SK-N-DZ (cell line): ENCODE data around the gene ALOX5. TPM values are rescaled to one million over a fixed set of nuclear protein-coding genes. Genes with fewer than 3 reads are reported as not detected.
A peak's percentile ranks its signal among the peaks of the same experiment; 100 is the strongest.
"Not testable (repeated sequence)": the region's sequence is repeated elsewhere in the genome, so short reads cannot be mapped to it uniquely, and the experiment has no call there.

ENCODE experiments used
- DNase-seq: peaks from one replicate; pipeline ENCODE4 v3.0.0-alpha.2; 2015; ENCODE audit warnings: low spot score
- polyA plus RNA-seq, 2 experiments: library from polyadenylated mRNA; depleted of rRNA; stranded (reverse); fragments of >200 nt; gene quantifications; 2 replicates each; pipeline ENCODE4 v1.2.3, GENCODE V29; 2014

ALOX5 gene
- polyA plus RNA-seq (2014; cell fraction: cytosol; rRNA removed): not detected in 2 replicates
- polyA plus RNA-seq (2014; cell fraction: nucleus; rRNA removed): not detected in 2 replicates

DNA sequence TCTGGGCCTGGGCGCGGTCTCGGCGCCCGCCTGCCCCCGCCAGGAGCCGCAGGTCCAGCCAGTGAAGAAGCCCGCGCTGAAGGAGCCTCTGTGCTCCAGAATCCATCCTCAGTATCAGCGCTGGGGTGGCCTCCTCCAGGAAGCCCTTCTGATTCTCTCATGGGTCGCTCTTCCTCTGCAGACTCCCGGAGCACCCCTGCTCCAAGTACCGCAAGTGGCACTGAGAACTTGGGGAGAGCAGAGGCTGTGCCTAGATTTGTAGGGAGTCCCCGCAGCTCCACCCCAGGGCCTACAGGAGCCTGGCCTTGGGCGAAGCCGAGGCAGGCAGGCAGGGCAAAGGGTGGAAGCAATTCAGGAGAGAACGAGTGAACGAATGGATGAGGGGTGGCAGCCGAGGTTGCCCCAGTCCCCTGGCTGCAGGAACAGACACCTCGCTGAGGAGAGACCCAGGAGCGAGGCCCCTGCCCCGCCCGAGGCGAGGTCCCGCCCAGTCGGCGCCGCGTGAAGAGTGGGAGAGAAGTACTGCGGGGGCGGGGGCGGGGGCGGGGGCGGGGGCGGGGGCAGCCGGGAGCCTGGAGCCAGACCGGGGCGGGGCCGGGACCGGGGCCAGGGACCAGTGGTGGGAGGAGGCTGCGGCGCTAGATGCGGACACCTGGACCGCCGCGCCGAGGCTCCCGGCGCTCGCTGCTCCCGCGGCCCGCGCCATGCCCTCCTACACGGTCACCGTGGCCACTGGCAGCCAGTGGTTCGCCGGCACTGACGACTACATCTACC lies at the start of gene ALOX5:
Gene ALOX5, plus strand, starts transcription at position 641 of the 774 bp plus-strand sequence. Its CDS starts 64 bp downstream, at position 705.
- peak; percentile 24 for DNase-seq

DNA sequence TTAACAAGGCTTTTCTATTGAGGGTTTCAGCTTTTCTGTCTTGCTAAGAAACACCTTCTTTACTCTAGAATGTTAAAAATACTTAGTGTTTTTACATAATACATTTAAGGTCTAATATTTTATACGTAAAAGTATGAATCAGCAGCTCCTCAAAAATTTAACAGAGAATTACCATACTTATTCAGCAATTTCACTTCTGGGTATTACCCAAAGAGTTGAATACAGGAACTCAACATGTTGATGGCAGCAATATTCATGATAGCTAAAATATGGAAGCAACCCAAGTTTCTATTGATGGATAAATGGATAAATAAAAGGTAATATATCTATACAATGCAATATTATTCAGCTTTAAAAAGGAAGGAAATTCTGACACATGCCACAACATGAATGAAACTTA lies 48.9 kb upstream of the ALOX5 start:
- DNase-seq: no peak

DNA sequence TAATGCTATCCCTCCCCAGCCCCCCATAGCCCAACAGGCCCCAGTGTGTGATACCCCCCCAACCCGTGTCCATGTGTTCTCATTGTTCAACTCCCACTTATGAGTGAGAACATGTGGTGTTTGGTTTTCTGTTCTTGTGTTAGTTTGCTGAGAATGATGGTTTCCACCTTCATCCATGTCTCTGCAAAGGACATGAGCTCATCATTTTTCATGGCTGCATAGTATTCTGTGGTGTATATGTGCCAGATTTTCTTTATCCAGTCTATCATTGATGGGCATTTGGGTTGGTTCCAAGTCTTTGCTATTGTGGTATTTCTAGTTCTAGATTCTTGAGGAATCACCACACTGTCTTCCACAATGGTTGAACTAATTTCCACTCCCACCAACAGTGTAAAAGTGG lies 47.2 kb upstream of the ALOX5 start:
- DNase-seq: not testable (repeated sequence)

DNA sequence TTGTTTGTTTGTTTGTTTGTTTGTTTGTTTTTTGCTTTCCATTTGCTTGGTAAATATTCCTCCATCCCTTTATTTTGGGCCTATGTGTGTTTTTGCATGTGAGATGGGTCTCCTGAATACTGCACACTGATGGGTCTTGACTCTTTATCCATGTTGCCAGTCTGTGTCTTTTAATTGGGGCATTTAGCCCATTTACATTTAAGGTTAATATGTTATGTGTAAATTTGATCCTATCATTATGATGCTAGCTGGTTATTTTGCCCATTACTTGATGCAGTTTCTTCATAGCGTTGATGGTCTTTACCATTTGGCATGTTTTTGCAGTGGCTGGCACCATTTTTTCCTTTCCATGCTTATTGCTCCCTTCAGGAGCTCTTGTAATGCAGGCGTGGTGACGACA lies 42.2 kb upstream of the ALOX5 start:
- not testable (repeated sequence) for DNase-seq

DNA sequence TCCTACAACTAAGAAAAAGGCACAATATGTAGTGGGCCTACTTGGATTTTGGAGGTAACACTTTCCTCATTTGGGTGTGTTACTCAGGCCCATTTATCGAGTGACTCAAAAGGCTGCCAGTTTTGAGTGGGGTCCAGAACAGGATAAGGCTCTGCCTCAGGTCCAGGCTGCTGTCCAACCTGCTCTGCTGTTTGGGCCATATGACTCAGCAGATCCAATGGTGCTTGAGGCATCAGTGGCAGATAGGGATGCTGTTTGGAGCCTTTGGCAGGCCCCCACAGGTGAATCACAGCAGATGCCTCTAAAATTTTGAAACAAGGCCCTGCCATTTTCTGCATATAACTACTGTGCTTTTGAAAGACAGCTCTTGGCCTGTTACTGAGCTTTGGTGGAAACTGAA lies 34.1 kb upstream of the ALOX5 start:
- no peak for DNase-seq

DNA sequence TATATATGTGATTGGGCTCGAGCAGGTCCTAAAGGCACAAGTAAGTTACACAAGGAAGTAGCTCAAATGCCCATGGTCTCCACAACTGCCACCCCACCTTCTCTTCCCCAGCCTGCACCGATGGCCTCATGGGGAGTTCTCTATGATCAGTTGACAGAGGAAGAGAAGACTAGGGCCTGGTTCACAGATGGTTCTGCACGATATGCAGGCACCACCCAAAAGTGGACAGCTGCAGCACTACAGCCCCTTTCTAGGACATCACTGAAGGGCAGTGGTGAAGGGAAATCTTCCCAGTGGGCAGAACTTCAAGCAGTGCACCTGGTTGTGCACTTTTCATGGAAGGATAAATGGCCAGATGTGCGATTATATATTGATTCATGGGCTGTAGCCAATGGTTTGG lies 33.6 kb upstream of the ALOX5 start:
- DNase-seq: not testable (repeated sequence)

DNA sequence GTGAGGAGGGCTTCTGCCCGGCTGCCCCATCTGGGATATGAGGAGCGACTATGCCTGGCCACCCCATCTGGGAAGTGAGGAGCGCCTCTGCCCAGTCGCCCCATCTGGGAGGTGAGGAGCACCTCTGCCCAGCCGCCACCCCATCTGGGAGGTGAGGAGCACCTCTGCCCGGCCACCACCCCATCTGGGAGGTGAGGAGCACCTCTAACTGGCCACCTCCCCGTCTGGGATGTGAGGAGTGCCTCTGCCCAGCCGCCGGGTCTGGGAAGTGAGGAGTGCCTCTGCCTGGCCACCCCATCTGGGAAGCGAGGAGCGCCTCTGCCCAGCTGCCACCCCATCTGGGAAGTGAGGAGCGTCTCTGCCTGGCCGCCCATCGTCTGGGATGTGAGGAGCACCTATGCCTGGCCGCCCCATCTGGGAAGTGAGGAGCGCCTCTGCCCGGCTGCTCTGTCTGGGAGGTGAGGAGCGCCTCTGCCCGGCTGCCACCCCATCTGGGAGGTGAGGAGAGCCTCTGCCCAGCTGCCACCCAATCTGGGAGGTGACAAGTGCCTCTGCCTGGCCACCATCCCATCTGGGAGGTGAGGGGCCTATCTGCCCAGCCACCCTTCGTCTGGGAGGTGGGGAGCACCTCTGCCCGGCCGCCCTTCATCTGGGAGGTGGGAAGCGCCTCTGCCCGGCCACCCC lies 27.2 kb upstream of the ALOX5 start:
- DNase-seq: not testable (repeated sequence)

DNA sequence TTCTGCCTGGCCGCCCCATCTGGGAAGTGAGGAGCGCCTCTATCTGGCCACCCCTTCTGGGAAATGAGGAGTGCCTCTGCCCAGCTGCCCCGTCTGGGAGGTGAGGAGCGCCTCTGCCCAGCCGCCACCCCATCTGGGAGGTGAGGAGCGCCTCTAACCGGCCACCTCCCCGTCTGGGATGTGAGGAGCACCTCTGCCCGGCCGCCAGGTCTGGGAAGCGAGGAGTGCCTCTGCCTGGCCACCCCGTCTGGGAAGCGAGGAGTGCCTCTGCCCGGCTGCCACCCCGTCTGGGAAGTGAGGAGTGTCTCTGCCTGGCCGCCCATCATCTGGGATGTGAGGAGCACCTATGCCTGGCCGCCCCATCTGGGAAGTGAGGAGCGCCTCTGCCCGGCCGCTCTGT lies 26.6 kb upstream of the ALOX5 start:
- not testable (repeated sequence) for DNase-seq

DNA sequence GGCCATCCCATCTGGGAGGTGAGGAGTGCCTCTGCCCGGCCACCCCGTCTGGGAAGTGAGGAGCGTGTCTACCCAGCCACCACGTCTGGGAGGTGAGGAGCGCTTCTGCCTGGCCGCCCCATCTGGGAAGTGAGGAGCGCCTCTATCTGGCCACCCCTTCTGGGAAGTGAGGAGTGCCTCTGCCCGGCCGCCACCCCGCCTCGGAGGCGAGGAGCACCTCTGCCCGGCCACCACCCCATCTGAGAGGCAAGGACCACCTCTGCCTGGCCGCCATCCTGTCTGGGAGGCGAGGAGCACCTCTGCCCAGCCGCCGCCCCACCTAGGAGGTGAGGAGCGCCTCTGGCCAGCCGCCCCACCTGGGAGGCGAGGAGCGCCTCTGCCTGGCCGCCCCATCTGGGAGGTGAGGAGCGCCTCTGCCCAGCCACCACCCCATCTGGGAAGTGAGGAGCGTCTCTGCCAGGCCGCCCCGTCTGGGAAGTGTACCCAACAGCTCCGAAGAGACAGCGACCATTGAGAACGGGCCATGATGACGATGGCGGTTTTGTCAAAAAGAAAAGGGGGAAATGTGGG lies 25.7 kb upstream of the ALOX5 start:
- not testable (repeated sequence) for DNase-seq

DNA sequence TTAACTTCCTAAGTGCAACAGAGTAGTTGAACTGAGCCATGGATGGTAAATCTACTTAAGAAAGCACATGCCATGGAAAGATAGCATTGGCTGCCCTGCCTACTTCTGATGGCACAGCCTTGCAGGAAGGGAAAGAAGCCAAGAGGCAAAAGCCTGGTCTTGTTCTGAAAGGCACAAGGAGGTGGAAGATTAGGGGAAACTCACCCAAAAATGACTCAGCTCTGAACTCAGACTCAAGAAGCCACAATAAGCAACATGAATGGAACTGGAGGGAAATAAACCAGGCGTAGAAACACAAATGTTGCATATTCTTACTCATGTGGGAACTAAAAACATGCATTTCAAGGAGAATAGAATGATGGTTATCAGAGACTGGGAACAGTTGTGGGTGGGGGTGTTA lies 20.8 kb upstream of the ALOX5 start:
- DNase-seq: no peak

DNA sequence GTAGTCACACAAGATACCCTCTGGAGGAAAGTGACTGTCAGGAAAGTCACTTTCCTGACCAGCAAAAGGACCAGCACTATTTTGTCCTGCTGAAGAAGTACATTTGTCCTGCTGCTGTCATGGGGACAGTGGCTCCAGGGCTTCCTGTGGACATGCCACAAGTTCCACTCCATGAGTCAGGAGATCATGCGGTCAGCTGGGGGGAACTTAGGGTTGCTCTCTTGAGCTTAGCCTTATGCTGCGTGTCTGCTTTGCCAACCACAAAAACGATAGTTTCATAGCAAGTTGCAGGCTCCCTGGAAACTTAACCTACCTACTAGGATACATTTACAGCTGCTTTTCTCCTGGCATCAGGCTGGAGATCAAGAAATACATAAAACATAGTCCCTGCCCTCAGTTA lies 19.8 kb upstream of the ALOX5 start:
- DNase-seq: no peak

DNA sequence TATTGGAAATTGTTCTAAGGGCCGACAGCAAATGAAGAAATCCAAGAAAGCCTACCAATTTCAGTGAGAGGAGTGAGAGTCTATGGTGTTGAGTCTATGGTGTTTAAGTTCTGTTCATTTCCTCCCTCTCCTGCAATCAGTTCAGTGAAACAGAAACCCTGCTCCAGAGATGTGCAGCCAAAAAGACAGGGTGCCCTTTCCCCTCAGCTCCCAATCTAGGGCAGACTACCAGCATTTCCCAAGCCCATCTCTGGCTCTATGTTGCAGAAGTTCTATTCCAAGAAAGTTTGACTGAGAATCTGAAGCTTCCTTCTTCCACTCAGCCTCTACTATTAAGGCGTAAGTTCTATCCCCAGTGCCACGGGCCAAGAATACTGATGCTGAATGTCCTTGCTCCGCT lies 18.5 kb upstream of the ALOX5 start:
- no peak for DNase-seq

DNA sequence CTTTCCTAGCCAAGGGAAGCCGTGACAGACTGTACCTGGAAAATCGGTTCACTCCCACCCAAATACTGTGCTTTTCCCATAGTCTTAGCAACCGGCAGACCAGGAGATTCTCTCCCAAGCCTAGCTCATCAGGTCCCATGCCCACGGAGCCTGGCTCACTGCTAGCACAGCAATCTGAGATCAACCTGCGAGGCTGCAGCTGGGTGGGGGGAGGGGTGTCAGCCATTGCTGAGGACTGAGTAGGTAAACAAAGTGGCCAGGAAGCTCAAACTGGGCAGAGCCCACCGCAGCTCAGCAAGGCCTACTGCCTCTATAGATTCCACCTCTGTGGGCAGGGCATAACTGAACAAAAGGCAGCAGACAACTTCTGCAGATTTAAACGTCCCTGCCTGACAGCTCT lies 15.1 kb upstream of the ALOX5 start:
- DNase-seq: not testable (repeated sequence)

DNA sequence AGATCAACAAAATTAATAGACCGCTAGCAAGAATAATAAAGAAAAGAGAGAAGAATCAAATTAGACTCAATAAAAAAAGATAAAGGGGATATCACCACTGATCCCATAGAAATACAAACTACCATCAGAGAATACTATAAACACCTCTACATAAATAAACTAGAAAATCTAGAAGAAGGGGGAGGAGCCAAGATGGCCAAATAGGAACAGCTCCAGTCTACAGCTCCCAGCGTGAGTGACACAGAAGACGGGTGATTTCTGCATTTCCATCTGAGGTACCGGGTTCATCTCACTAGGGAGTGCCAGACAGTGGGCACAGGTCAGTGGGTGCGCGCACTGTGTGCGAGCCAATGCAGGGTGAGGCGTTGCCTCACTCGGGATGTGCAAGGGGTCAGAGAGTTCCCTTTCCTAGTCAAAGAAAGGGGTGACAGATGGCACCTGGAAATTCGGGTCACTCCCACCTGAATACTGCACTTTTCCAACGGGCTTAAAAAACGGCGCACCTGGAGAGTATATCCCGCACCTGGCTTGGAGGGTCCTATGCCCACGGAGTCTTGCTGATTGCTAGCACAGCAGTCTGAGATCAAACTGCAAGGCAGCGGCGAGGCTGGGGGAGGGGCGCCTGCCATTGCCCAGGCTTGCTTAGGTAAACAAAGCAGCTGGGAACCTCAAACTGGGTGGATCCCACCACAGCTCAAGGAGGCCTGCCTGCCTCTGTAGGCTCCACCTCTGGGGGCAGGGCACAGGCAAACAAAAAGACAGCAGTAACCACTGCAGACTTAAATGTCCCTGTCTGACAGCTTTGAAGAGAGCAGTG lies 11.8 kb upstream of the ALOX5 start:
- DNase-seq: not testable (repeated sequence)

DNA sequence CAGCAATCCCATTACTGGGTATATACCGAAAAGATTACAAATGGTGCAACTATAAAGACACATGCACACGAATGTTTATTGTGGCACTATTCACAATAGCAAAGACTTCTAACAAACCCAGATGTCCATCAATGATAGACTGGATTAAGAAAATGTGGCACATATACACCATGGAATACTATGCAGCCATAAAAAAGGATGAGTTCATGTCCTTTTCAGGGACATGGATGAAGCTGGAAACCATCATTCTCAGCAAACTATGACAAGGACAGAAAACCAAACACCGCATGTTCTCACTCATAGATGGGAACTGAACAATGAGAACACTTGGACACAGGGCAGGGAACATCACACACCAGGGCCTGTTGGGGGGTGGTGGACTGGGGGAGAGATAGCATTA lies 6.4 kb upstream of the ALOX5 start:
- DNase-seq: not testable (repeated sequence)

DNA sequence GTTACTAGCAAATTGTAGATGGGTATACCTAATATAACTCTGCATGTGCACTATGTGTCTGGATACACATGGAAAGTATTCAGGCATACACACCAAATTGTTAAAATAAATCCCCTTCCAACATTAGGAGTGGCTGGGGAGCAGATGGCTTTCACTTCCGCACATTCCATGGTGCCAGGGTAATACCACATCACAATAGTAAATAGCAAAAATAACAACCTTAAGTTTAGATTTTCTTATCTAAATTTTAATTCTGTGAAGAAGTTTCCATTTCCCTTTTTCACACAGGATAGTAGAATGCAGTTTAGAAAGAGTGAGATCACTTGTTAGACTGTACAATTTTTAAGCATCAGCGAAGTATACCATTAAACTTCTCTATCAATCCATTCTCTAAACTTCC lies 5.8 kb upstream of the ALOX5 start:
- no peak for DNase-seq

DNA sequence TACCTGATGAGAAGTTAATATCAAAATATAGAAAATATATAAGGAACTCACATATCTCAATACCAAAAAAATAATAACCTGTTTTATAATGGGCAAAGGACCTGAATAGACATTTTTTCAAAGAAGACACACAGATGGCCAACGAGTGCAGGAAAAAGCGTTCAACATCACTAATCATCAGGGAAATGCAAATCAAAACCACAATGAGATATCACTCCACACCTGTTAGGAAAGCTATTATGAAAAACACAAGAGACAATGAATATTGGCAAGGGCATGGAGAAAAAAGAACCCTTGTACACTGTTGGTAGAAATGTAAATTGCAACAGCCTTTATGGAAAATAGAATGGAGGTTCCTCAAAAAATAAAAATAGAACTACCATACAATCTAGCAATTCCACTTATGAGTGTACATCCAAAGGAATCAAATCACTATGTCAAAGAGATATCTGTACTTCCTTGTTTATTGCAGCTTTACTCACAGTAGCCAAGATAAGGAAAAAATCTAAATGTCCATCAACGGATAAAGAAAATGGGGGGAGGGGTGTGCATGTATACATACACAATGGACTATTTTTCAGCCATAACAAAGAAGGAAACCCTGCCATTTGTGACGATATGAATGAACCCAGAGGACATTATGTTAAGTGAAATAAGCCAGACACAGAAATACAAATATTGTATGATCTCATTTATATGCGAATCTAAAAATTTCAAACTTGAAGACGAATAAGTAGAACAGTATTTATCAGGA lies 3.6 kb upstream of the ALOX5 start:
- no peak for DNase-seq

DNA sequence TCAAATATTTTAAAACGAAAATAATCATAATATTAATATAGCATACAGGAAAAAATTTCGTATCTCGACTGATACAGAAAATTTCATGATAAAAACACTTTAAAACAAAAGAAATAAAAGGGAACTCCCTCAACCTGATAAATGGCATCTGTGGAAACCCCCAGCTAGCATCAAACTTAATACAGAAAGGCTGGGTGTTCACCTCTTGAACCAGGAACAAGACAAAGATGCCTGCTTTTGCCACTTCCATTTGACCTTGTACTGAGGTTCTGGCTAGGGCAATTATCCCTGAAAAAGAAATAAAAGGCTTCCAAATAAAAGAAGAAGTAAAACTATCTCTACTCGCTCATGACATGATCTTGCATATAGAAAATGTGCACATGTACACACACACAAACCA lies 2.5 kb upstream of the ALOX5 start:
- no peak for DNase-seq

DNA sequence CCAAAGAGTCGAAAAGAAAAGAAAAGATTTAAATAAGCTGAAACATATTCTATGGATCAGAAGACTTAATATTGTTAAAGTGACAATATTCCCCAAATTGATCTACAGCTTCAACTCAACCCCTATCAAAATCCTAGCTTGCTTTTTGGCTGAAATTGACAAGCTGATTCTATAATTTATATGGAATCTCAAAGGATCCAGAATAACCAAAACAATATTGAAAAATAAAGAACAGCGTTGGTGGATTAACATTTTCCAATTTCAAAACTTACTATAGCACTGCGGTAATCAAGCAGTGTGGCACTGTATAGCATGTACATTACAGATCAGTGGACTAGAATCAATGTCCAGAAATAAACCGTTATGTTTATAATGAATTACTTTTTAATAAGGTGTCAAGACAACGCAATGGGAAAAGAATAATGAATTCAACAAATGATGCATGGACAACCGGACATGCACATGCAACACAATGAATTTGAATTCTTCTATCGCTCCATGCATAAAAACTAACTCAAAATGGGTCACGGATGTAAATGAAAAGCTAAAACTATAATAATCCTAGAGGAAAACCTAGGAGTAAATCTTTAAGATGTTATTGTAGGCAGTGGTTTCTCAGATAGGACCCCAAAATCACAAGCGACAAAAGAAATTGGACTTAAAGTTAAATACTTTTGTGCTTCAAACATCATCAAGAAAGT lies 1.6 kb upstream of the ALOX5 start:
- DNase-seq: no peak

DNA sequence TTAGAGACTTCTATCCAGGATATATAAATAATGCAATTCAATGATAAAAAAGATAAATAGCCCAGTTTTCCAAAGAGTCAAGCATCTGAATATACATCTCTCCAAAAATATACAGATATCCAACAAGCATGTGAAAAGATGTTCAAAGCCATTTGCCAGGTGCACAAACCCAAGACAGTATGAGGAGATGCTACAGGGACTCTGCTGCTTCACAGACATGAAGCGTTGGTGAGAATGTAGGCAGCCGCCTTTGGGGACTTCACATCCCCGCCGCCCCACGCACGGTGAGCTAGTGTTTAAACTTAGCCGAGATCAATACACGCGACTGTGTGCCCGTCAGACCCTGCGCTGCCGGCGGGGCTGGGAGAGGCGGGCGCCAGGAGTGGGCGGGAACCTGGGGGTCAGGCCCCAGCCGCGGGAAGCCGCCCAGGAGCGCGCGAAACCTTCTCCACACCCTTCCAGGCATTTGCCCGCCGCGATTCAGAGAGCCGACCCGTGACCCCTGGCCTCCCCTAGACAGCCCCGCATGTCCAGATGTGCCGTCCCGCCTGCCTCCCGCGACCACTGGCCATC lies 927 bp upstream of the ALOX5 start:
- DNase-seq: peak; percentile 9
